ENCODE results near the gene ABI3BP. TPM values are rescaled to one million over a fixed set of nuclear protein-coding genes. Genes with fewer than 3 reads are reported as not detected.

The ABI3BP gene
- total RNA-seq, 2 donors from 2014 or later, result 243 to 470 TPM

GRCh38 chr3:100900671-100901335, 92.4 kb downstream of the ABI3BP start:
- intact Hi-C loops (cut with DNase I), result no loop called here
- DNase-seq (ENCODE audit: low spot score), result no peak

DNA sequence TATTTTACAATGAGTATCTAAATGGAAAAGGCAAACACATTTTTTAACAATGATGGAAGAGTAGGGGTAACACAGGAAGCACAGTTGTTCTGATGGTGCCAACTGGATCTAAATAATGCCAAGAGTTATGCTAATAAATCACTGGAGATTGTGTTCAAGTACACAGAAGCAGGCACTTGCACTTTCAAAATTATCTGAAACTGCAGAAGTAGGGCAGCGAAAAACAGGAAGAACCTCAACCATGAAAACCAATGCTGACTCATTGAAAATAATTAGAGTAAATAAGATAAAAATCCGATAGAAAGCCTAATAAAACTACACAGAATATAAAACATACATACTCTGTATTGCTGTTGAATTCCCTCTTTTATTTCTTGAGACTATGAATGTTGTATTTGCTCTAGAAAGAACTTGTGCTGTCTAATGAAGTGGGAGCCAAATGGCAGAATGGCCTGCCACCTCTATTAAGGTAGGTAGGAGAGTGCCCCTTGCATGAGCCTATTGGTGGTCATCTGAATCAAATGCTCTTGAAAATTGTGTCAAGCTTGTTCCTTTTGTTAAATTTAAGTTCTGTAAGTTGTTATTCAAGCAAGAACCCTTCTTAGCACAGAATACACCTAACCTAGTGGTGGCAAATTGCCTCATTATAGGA, 93.7 kb downstream of the ABI3BP start:
- intact Hi-C loops (cut with DNase I), result loop anchor here in 1 of 2 donors (10.0 kb wide), 1 partner anchor 295 kb away; no protein-coding TSS in a partner anchor
- no peak for DNase-seq (ENCODE audit: low spot score)

DNA sequence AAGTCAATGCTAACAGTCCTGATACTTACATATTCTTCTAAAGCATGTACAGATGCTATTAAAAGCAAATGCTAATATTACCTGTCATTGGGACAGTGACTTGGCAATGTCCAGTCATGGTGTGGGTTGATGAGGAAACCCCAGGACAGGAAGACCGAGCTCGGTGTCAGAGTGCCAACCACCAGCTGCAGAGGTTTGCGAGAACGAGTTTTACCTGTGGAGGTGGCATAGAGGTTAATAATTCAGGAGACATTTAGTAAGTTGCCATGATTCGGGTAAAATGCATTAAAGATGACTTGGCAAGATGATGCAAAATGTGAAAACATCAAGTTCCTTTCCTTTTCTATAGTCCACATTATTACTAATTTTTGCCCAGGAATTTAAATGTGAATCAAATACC, 94.5 kb downstream of the ABI3BP start:
- no peak for DNase-seq (ENCODE audit: low spot score)
- intact Hi-C loops (cut with DNase I), result loop anchor here in 1 of 2 donors (10.0 kb wide), 1 partner anchor 296 kb away; no protein-coding TSS in a partner anchor

GRCh38 chr3:100896994-100897393, 96.2 kb downstream of the ABI3BP start:
- no peak for DNase-seq (ENCODE audit: low spot score)
- intact Hi-C loops (cut with DNase I), result loop anchor here in 1 of 2 donors (10.0 kb wide), 1 partner anchor 298 kb away; no protein-coding TSS in a partner anchor

GRCh38 chr3:100893590-100893989, 99.6 kb downstream of the ABI3BP start:
- intact Hi-C loops (cut with DNase I), result loop anchor here in 1 of 2 donors (10.0 kb wide), 1 partner anchor 301 kb away; no protein-coding TSS in a partner anchor
- DNase-seq (ENCODE audit: low spot score), result no peak

GRCh38 chr3:100893108-100893507, 100.1 kb downstream of the ABI3BP start:
- intact Hi-C loops (cut with DNase I), result loop anchor here in 1 of 2 donors (10.0 kb wide), 1 partner anchor 302 kb away; no protein-coding TSS in a partner anchor
- DNase-seq (ENCODE audit: low spot score), result no peak

GRCh38 chr3:100891827-100892226, 101.4 kb downstream of the ABI3BP start:
- intact Hi-C loops (cut with DNase I), result loop anchor here in 1 of 2 donors (10.0 kb wide), 1 partner anchor 303 kb away; no protein-coding TSS in a partner anchor

DNA sequence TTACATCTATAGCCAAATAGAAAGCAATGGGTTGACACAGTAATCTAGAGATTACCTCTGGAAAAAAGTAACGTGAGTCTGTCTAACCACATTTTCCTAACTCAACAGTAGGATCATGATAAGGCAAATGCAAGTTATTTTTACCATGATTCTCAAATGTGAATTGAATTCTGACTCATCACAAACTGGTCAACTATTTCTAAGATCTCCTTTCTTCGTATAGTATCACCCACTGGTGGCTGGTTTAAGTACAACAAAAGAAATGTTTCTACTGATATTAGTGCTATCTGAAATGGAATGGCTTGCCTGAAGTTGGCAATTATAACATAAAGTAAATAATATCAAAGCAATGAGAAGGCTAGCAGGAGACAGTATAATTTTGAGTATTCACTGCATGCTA, 102.2 kb downstream of the ABI3BP start:
- DNase-seq (ENCODE audit: low spot score), result no peak
- intact Hi-C loops (cut with DNase I), result loop anchor here in 1 of 2 donors (10.0 kb wide), 1 partner anchor 304 kb away; no protein-coding TSS in a partner anchor

More at GRCh38 chr3:100891827-100892226, 101.4 kb downstream of the ABI3BP start:
- no peak for DNase-seq (ENCODE audit: low spot score)

DNA sequence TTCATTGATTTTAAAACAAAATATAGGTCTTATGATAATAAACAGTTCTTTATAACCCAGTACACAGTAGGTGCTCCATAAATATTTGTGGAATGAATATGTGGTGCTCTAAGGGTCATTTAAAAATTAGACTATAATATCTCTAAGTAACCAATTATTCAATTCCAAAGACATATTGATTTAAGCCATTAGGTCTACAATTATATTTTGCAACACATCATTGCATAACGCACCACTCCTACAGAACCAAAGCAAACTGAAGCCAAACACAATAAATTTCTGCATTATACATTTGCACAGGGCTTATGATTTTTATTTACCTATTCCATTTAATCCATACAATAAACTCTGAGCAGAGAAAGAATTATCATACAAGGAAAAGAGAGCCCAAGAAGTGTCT, 104.3 kb downstream of the ABI3BP start:
- intact Hi-C loops (cut with DNase I), result no loop called here
- DNase-seq (ENCODE audit: low spot score), result no peak

GRCh38 chr3:100882571-100882984, 110.6 kb downstream of the ABI3BP start:
- intact Hi-C loops (cut with DNase I), result no loop called here
- no peak for DNase-seq (ENCODE audit: low spot score)

DNA sequence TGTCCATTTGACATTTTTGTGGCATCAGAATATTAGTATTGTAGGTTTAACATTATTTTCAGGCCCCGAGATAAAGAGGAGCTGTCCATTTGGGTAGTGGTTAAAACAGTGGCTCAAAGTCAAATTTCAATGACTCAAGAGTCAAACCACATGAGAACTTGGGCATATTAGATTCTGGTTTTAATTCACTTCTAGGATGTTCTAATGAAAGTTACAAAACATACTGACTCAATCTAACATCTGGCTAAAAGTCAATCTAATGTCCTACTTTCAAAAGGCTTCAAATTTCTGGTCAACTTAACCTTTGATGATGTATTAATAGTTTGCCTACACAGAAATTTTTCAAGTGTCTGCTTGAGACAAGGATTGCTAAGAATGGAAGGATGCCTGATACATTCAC, 112.4 kb downstream of the ABI3BP start:
- intact Hi-C loops (cut with DNase I), result no loop called here
- no peak for DNase-seq (ENCODE audit: low spot score)

DNA sequence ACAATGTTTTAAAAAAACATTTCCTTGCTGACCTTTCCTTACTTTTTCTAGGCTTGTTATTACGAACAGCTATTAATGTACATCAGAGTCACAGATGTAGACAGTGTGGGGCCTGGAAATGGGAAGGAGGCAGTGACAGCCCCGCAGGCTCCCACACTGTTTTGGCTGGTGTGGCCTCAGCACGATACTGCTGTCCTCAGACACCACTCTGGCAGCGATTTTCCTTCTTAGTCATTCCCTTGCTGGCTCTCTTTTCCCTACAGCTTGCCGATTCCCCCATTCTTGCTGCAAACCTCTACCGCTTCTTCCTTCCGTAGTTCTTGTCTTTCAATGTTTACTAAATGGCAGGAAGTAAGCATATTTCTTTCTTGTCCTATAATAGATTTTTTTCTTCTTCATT, 113.1 kb downstream of the ABI3BP start:
- intact Hi-C loops (cut with DNase I), result no loop called here
- peak; percentile 78 for DNase-seq (ENCODE audit: low spot score)

- no peak for DNase-seq (ENCODE audit: low spot score)
- intact Hi-C loops (cut with DNase I), result no loop called here
Measured at GRCh38 chr3:100879195-100879810, 113.9 kb downstream of the ABI3BP start.

GRCh38 chr3:100877286-100877685, 115.9 kb downstream of the ABI3BP start:
- no peak for DNase-seq (ENCODE audit: low spot score)
- intact Hi-C loops (cut with DNase I), result no loop called here

GRCh38 chr3:100875239-100875638, 118.0 kb downstream of the ABI3BP start:
- peak; percentile 81 for DNase-seq (ENCODE audit: low spot score)
- intact Hi-C loops (cut with DNase I), result no loop called here

- no peak for DNase-seq (ENCODE audit: low spot score)
- intact Hi-C loops (cut with DNase I), result no loop called here
Measured at GRCh38 chr3:100873611-100874010, 119.6 kb downstream of the ABI3BP start.

GRCh38 chr3:100871306-100871705, 121.9 kb downstream of the ABI3BP start:
- DNase-seq (ENCODE audit: low spot score), result no peak
- intact Hi-C loops (cut with DNase I), result no loop called here

- DNase-seq (ENCODE audit: low spot score), result no peak
- intact Hi-C loops (cut with DNase I), result no loop called here
Measured at GRCh38 chr3:100869787-100870186, 123.4 kb downstream of the ABI3BP start.

DNA sequence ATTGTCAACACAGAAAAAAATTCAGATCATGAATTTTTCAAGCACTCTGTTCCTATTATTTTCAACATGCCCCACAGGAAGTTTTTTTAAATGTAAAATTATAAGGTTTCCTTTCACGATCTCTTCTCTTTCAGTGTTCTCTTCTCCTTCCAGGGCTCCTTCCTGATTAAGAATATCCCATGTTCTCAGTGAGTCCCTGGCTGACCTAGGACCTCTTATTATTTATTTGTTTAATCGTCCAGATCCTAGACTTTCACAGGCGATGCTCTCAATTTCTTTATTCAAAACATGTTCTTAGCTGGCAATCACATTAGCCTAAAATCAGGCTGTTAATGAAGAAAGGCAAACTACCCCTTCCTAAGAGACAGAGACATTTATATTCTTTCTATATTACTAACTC, 124.3 kb downstream of the ABI3BP start:
- no peak for DNase-seq (ENCODE audit: low spot score)
- intact Hi-C loops (cut with DNase I), result no loop called here

DNA sequence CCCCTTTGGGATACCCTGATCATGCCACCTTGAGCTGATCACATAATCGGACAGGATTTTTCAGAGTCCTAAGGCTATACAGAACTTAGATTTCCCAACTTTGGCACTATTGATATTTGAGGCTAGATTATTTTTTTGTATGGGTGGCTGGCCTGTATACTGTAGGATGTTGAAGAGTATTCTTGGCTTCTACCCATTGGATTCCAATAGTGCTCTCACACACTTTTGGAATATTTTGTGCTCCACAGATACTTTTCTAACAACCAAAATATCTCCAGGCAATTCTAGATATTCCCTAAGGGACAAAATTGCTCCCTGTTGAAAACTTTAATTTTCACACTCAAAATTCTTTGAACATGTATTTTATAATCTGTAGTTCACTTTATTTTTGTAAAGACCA, 125.1 kb downstream of the ABI3BP start:
- no peak for DNase-seq (ENCODE audit: low spot score)
- intact Hi-C loops (cut with DNase I), result no loop called here
